Left lung (tissue), 10 donors: ENCODE measurements around the gene FGGY. TPM values are rescaled to one million over a fixed set of nuclear protein-coding genes. Genes with fewer than 3 reads are reported as not detected.

Source experiments
- ATAC-seq: fragments of 200-7000 bp; cut with Tn5 transposase; one replicate; pipeline ENCODE4 v1.9.1; 2020; ENCODE audit warnings: moderate library complexity
- DNase-seq, 4 donors: peaks; one replicate each; pipeline ENCODE4 v3.0.0-alpha.2; 2013 to 2020
- H3K27ac ChIP-seq, 2 donors: fragments of 200-600 bp; sonication (generic) in 1 of 2; one replicate each; pipeline versions ENCODE4 v1.5.0 to v1.8.0; 2020 to 2021
- H3K27me3 ChIP-seq, 2 donors: fragments of 200-600 bp; sonication (generic) in 1 of 2; one replicate each; pipeline versions ENCODE4 v1.5.0 to v1.8.0; 2020 to 2021
- H3K36me3 ChIP-seq, 2 donors: fragments of 200-600 bp; sonication (generic) in 1 of 2; one replicate each; pipeline versions ENCODE4 v1.5.0 to v1.8.0; 2020 to 2021
- H3K4me1 ChIP-seq, 2 donors: fragments of 200-600 bp; one replicate each; pipeline ENCODE4 v1.8.0; 2021
- H3K4me3 ChIP-seq, 2 donors: fragments of 200-600 bp; sonication (generic) in 1 of 2; one replicate each; pipeline versions ENCODE4 v1.5.0 to v1.8.0; 2020 to 2021; ENCODE audit warnings: mild to moderate bottlenecking in 1 of 2
- H3K9me3 ChIP-seq, 2 donors: fragments of 200-600 bp; sonication (generic) in 1 of 2; one replicate each; pipeline versions ENCODE4 v1.5.0 to v1.8.0; 2020 to 2021
- CTCF ChIP-seq, 2 donors: fragments of 200-600 bp; sonication (generic) in 1 of 2; IDR thresholded peaks; one replicate each; pipeline versions ENCODE4 v1.5.0 to v1.8.0; 2021; ENCODE audit warnings: antibody characterized with exemption in 2 of 2
- intact Hi-C, 2 donors: fragments of 100-400 bp; cut with DNase I; formaldehyde crosslinking; loops; one replicate each; pipeline versions ENCODE4 v1.11.2 to v1.14.2; 2022
- polyA plus RNA-seq, 6 donors: library from polyadenylated mRNA; unstranded; fragments of 120-200 nt; gene quantifications; one replicate each; pipeline ENCODE4 v1.2.1, GENCODE V29; 2013; ENCODE audit not compliant: insufficient read length in 6 of 6
- total RNA-seq, 2 donors: library from RNA; stranded (reverse); fragmentation: NEBNext Ultra II Directional; extraction: Animal tissue kit (Norgen Biotek cat#: 25700); gene quantifications; one replicate each; pipeline ENCODE4 v1.2.1, GENCODE V29; 2021
- donor health status: DM: no; HTN: yes; CAD: no.
- donor health status: DM: no; HTN: no; CAD: no.

The FGGY gene
- total and polyA plus RNA-seq, 8 donors, result 13.5 to 22.7 (median 18.4) TPM

DNA sequence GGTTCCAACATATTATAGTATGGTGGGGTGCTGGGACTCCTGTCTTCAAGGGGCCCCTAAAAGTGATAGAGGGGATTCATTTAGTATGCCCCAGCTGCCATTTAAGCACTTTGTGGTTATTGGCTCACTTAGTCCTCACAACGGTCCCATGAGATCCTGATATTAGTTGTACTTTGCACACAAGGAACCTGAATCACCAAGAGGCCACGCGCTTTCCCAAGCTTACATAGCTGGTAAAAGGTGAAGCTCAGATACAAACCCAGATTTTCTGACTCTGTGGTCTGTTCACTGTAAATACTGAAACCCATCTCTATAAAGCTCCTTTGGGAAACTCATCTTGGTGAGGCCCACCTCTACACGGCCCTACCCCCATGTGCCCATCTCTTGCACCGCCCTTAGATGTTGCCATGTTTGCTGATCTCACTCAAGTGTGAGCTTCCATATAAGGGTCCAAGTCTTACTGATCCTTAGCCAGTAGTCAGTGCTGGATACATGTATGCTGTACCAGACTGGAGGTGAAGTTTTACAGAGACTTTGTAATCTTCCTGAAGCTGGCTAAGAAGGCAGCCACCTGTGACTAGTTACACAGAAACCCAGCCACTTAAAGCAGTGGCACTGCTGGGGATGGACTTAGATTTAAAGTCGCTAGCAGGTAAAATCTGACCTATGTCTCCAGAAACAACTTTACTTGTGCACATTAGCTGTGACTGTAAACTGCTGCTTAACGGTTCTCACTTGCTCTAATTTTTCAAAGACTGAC is 393.5 kb downstream of the FGGY start:
- Histone ChIP-seq H3K4me3 (no peak overlapping the region), H3K27ac (no peak overlapping the region), H3K4me1 (peaks cover 0 to 19% of the 10 kb centered on the region in 2 donors), H3K36me3 (no peaks in the 10 kb centered on the region), H3K9me3 (no peaks in the 10 kb centered on the region), H3K27me3 (no peaks in the 10 kb centered on the region)
- no peak for ATAC-seq
- DNase-seq, result no peak
- TF ChIP-seq CTCF (IDR thresholded peaks at IDR 0.05), result no peak
- intact Hi-C loops, result loop anchor here in 1 of 2 donors (10.0 kb wide), 1 partner anchor 526 kb away; no protein-coding TSS in a partner anchor

DNA sequence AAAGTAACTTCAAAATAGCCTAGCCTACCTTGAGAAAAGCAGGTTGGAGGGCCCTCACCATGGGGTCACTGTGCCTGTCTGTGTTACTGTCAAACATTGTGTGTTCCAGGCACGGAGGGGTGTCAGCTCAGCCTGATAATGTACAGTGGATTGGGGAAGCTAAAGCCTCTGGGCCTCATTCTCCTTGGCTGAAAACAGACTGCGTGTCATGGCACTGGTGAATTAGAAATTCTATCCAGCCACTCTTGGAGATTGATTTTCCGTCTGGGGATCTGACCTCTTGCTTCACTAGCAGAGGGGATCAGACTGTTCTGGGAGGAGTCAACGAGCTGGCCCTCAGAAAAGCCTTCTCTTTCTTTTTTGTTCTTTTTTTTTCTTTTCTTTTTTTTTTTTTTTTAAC is 394.4 kb downstream of the FGGY start:
- H3K4me3 ChIP-seq, result no peak overlapping the region
- TF ChIP-seq CTCF (IDR thresholded peaks at IDR 0.05), result no peak
- DNase-seq (peak in 2 of 4 donors; percentile 44 to 75), ATAC-seq (peak; percentile 12)
- peaks cover 0 to 24% of the 10 kb centered on the region in 2 donors for H3K4me1 ChIP-seq
- no peaks in the 10 kb centered on the region for H3K36me3 ChIP-seq
- no peak overlapping the region for H3K27ac ChIP-seq
- no peaks in the 10 kb centered on the region for H3K27me3 ChIP-seq
- H3K9me3 ChIP-seq, result no peaks in the 10 kb centered on the region
- intact Hi-C loops, result loop anchor here in 1 of 2 donors (10.0 kb wide), 1 partner anchor 526 kb away; no protein-coding TSS in a partner anchor

DNA sequence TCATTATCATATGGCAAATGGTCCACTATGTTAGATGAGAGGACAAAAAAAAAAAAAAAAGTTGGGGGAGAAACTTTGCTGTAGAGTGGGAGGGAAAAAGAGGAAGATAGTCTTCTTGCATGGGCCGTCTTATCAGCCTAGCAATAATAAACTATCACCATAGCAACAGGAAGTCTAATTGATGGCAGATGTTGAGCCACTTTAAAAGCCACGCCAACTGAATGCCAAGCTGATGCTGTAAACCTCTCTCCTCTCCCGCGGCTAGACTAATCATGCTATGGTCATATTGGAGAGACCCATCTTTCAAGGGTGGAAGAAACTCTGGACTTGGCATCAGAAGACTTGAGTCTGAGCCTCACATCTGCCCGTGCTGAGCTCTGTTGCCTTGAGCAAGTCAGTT is 395.7 kb downstream of the FGGY start:
- intact Hi-C loops, result loop anchor here in 1 of 2 donors (10.0 kb wide), 1 partner anchor 528 kb away; no protein-coding TSS in a partner anchor
- peak overlapping the region in 1 of 2 donors; percentile 75 for H3K27ac ChIP-seq
- DNase-seq, result peak in 2 of 4 donors; percentile 36 to 68
- no peaks in the 10 kb centered on the region for H3K9me3 ChIP-seq
- H3K4me3 ChIP-seq, result no peak overlapping the region
- H3K4me1 ChIP-seq, result peaks cover 4 to 37% of the 10 kb centered on the region in 2 donors
- TF ChIP-seq CTCF (IDR thresholded peaks at IDR 0.05), result no peak
- no peaks in the 10 kb centered on the region for H3K27me3 ChIP-seq
- H3K36me3 ChIP-seq, result no peaks in the 10 kb centered on the region
- ATAC-seq, result peak; percentile 57

DNA sequence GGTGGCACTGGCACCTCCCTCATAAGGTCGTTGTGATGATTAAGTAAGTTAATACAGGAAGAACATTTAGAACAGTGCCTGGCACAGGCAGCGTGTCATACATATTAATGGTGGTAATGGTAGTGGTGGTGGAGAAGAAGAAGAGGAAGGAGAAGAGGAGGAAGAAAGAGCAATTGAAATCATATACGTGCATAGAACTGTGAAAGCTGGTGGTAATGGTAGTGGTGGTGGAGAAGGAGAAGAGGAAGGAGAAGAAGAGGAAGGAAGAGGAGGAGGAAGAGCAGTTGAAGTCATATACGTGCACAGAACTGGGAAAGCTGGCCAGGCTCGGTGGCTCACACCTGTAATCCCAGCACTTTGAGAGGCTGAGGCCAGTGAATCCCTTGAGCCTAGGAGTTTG is 396.5 kb downstream of the FGGY start:
- H3K9me3 ChIP-seq, result no peaks in the 10 kb centered on the region
- intact Hi-C loops, result loop anchor here in 1 of 2 donors (10.0 kb wide), 1 partner anchor 529 kb away; no protein-coding TSS in a partner anchor
- peak overlapping the region in 1 of 2 donors; percentile 75 for H3K27ac ChIP-seq
- H3K4me3 ChIP-seq, result no peak overlapping the region
- peaks cover 4 to 46% of the 10 kb centered on the region in 2 donors for H3K4me1 ChIP-seq
- no peak for DNase-seq
- ATAC-seq, result no peak
- no peak for TF ChIP-seq CTCF (IDR thresholded peaks at IDR 0.05)
- no peaks in the 10 kb centered on the region for H3K36me3 ChIP-seq
- H3K27me3 ChIP-seq, result no peaks in the 10 kb centered on the region

- no peak for TF ChIP-seq CTCF (IDR thresholded peaks at IDR 0.05)
- no peaks in the 10 kb centered on the region for H3K9me3 ChIP-seq
- DNase-seq (no peak), ATAC-seq (no peak)
- no peak overlapping the region for H3K4me3 ChIP-seq
- peaks cover 10 to 52% of the 10 kb centered on the region in 2 donors for H3K4me1 ChIP-seq
- H3K36me3 ChIP-seq, result no peaks in the 10 kb centered on the region
- intact Hi-C loops, result loop anchor here in 1 of 2 donors (10.0 kb wide), 1 partner anchor 530 kb away; no protein-coding TSS in a partner anchor
- no peak overlapping the region for H3K27ac ChIP-seq
- H3K27me3 ChIP-seq, result no peaks in the 10 kb centered on the region
Observed at GRCh38 chr1:59695252-59695651, 398.4 kb downstream of the FGGY start.
